HG02678 (cell line): ENCODE measurements around the gene CASZ1.

ENCODE experiments used
- ATAC-seq: cut with Tn5 transposase; IDR thresholded peaks from one replicate; pipeline ENCODE4 v1.9.1; 2021; ENCODE audit warnings: mild to moderate bottlenecking, moderate library complexity; ENCODE audit not compliant: unreplicated experiment

The CASZ1 gene

GRCh38 chr1:10591010-10591409 is 205.4 kb downstream of the CASZ1 start:
- no peak for ATAC-seq

GRCh38 chr1:10589074-10589473 is 207.4 kb downstream of the CASZ1 start:
- ATAC-seq = no peak

DNA sequence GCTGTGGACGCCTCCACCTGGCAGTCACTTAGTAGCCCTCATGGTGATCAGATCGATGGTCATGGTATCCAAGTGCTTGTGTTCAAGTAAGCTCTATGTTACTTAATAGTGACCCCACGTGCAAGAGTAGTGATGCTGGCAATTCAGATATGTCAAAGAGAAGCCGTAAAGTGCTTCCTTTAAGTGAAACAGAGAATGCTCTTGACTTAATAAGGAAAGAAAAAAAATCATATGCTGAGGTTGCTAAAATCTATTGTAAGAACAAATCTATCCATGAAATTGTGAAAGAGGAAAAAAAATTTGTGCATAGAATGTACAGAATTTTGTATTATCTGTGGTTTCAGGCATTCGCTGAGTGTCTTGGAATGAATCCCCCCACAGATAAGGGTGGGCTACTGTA is 207.8 kb downstream of the CASZ1 start:
- ATAC-seq = no peak
